Liver (tissue), 9 donors: Measurements from ENCODE around the gene DHRS4. TPM values are rescaled to one million over a fixed set of nuclear protein-coding genes. Genes with fewer than 3 reads are reported as not detected.
"Not testable (repeated sequence)": the region's sequence is repeated elsewhere in the genome, so short reads cannot be mapped to it uniquely, and the experiment has no call there.

Experiments used
- DNase-seq: peaks from one replicate; pipeline ENCODE4 v3.0.0-alpha.2; 2017; ENCODE audit warnings: low spot score
- H3K27ac ChIP-seq, 2 donors: one replicate each; pipeline ENCODE4 v1.7.0; 2013; ENCODE audit warnings: inconsistent platforms in 2 of 2, low read length in 2 of 2, control low read depth in 1 of 2, low read depth in 1 of 2, mild to moderate bottlenecking in 1 of 2
- H3K27me3 ChIP-seq, 4 donors: one replicate each; pipeline versions ENCODE4 v1.6.1 to v1.7.0; 2013; ENCODE audit warnings: low read length in 3 of 4, inconsistent platforms in 1 of 4, mild to moderate bottlenecking in 1 of 4, moderate library complexity in 1 of 4; ENCODE audit not compliant: control insufficient read depth in 4 of 4, insufficient read depth in 4 of 4
- H3K36me3 ChIP-seq, 4 donors: one replicate each; pipeline versions ENCODE4 v1.6.1 to v1.7.0; 2013; ENCODE audit warnings: low read length in 3 of 4, mild to moderate bottlenecking in 3 of 4, low read depth in 1 of 4, moderate library complexity in 1 of 4; ENCODE audit not compliant: control insufficient read depth in 4 of 4, insufficient read depth in 3 of 4
- H3K4me1 ChIP-seq, 4 donors: one replicate each; pipeline versions ENCODE4 v1.6.1 to v1.7.0; 2013; ENCODE audit warnings: low read length in 3 of 4, mild to moderate bottlenecking in 3 of 4, moderate library complexity in 1 of 4; ENCODE audit not compliant: control insufficient read depth in 4 of 4, insufficient read depth in 4 of 4
- H3K4me3 ChIP-seq, 3 donors: one replicate each; pipeline versions ENCODE4 v1.6.1 to v1.7.0; 2013; ENCODE audit warnings: low read length in 3 of 3, control low read depth in 1 of 3, low read depth in 1 of 3, mild to moderate bottlenecking in 1 of 3
- H3K9ac ChIP-seq, 2 donors: one replicate each; pipeline ENCODE4 v1.7.0; 2013; ENCODE audit warnings: low read length in 2 of 2, mild to moderate bottlenecking in 2 of 2, moderate library complexity in 2 of 2, control low read depth in 1 of 2, low read depth in 1 of 2
- H3K9me3 ChIP-seq, 4 donors: one replicate each; pipeline versions ENCODE4 v1.6.1 to v1.7.0; 2013; ENCODE audit warnings: low read length in 3 of 4; ENCODE audit not compliant: control insufficient read depth in 4 of 4
- HNF4A ChIP-seq, 2 donors: conservative IDR thresholded peaks; 2 replicates each; pipeline ENCODE4 v1.6.1; 2016; ENCODE audit warnings: antibody characterized with exemption in 2 of 2, mild to moderate bottlenecking in 2 of 2
- RAD21 ChIP-seq, 2 donors: IDR thresholded peaks; 2 replicates each; pipeline ENCODE4 v1.6.1; 2016; ENCODE audit warnings: antibody characterized with exemption in 2 of 2, mild to moderate bottlenecking in 2 of 2
- RXRA ChIP-seq, 2 donors: IDR thresholded peaks; 2 replicates each; pipeline ENCODE4 v1.6.1; 2017 to 2018; ENCODE audit warnings: antibody characterized with exemption in 2 of 2, mild to moderate bottlenecking in 1 of 2
- SP1 ChIP-seq: IDR thresholded peaks from 2 replicates; pipeline ENCODE4 v1.6.1; 2018; ENCODE audit warnings: antibody characterized with exemption, mild to moderate bottlenecking
- YY1 ChIP-seq: IDR thresholded peaks from 2 replicates; pipeline ENCODE4 v1.6.1; 2016; ENCODE audit warnings: antibody characterized with exemption, mild to moderate bottlenecking
- WGBS: extraction: QIAGEN DNeasy Blood & Tissue Kit; methylation state at CpG from one replicate; pipeline ENCODE4 v1.1.7; 2013; 5-methylcytosine and 5-hydroxymethylcytosine counted together
- polyA plus RNA-seq, 2 donors: library from polyadenylated mRNA; stranded (reverse) in 1 of 2; unstranded in 1 of 2; fragments of 200-250 nt in 1 of 2; fragments of >200 nt in 1 of 2; fragmentation: Nextera tagmentation in 1 of 2; extraction: Ambion mirVana in 1 of 2; gene quantifications; one replicate each; pipeline versions ENCODE4 v1.2.1 to v1.2.3, GENCODE V29; 2013 to 2015
- total RNA-seq, 2 donors: library from RNA; depleted of rRNA; stranded (reverse); fragments of >200 nt; gene quantifications; one replicate each; pipeline ENCODE4 v1.2.3, GENCODE V29; 2014
- donor health status: healthy.
- donor health status: healthy.
- donor health status: healthy.
- donor health status: healthy.
- donor health status: healthy.

Gene DHRS4
- total and polyA plus RNA-seq, 4 donors: 53.6 to 70.2 (median 61.5) TPM

DNA sequence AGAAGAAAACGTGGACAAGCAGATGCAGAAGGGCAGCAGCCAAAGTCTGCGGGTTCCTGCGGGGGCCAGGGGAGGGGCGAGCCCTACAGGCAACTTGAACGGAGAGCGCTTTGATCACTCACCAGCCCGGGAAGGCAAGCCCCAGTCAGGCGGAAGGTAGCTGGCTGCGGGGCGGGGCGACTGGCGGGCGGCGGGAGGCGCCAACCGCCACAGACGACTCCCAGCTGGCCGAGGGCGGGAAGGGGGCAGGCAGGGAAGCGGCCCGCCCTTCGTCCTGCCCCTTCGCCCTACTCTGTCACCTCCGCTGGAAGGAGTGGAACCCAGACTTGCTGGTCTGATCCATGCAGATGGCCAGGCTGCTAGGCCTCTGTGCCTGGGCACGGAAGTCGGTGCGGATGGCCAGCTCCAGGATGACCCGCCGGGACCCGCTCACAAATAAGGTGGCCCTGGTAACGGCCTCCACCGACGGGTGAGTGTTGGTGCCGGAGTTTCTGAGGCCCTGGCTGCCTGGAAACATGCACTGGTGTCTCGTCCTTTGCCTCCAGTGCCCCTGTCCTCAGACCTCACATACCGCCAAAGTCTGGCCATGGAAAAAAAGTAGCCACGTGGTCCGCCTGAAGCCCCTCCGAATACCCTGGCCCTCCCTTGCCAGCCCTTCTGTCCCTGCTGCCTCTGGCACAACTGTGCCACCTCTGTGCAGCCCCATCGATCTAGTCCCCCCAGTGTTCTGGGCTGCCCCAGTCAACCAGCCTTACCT, 35.2 kb downstream of the DHRS4 start, which contains the start of gene DHRS4L2:
Gene DHRS4L2, plus strand, starts transcription at position 323 of the 757 bp plus-strand sequence. Its CDS starts 19 bp downstream, at position 342.
- H3K27me3 ChIP-seq, H3K36me3 ChIP-seq, H3K9me3 ChIP-seq: not testable (repeated sequence)
- TF ChIP-seq RAD21 (IDR thresholded peaks at IDR 0.05) (peak; percentile 7 to 48), RXRA (IDR thresholded peaks at IDR 0.05) (peak in 1 of 2 donors; percentile 21), YY1 (peak; percentile 21), HNF4A (conservative IDR thresholded peaks at IDR 0.05) (peak in 1 of 2 donors; percentile 19), SP1 (peak; percentile 48)
- Histone ChIP-seq H3K4me1 (peaks cover 2 to 10% (median 7%) of the 10 kb centered on the region in 4 donors), H3K27ac (peak within 1 kb of the TSS in 1 of 2 donors; percentile 78), H3K9ac (peak within 1 kb of the TSS in 1 of 2 donors; percentile 5), H3K4me3 (peak within 1 kb of the TSS; percentile 38 to 73 (median 48))
- WGBS: 5% methylated on average over 40 of the region's 40 CpGs
- DNase-seq: peak; percentile 87

DNA sequence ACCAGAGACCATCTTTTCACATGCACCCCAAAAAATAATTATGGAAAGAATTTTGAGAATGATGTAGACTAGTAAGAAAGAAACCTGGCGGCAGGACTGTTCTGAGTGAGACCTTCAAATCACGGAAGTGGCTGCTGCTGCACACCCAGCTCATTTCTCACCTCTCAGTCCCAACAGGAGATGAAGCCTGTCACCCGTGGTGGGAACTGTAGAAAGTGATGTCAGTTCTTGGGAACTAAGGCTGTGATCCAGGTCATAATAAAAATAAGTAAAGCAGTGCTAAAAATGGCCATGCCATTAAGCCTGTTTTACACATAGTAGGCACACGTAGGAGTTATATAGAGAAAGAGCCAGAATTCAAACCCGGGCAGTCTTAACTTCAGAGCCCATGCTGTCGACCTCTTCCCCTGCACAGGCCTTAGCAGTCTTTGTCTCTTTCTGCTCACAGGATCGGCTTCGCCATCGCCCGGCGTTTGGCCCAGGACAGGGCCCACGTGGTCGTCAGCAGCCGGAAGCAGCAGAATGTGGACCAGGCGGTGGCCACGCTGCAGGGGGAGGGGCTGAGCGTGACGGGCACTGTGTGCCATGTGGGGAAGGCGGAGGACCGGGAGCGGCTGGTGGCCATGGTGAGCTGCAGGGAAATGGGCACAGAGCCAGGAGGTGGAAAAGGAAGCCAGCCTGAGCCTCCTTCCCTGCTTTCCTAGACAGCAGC, 36.3 kb downstream of the DHRS4 start:
- not testable (repeated sequence) for H3K4me3 ChIP-seq, H3K9me3 ChIP-seq, H3K27ac ChIP-seq, DNase-seq, H3K27me3 ChIP-seq, H3K9ac ChIP-seq, H3K36me3 ChIP-seq
- 85% methylated on average over 21 of the region's 21 CpGs for WGBS
- H3K4me1 ChIP-seq: peaks cover 2 to 10% (median 7%) of the 10 kb centered on the region in 4 donors

DNA sequence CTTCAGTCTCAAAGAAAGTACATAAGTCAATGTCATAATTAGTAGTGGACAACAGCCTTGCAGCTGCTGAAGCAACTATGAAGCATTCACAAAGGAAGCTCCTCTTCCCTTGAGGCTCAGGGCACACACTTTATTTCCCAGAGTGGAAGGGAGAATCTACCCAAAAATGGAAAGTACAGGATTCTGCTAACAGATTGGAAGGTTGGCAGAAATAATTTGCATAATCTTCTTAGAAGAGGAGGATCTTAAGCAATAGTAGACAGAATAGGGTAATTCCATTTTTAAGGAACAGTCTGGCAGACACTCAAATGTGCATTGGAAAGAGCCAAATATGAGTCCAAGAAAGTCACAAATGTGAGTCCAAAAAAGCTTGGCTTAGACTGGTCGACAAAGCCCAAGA, 37.4 kb downstream of the DHRS4 start:
- H3K9ac ChIP-seq, DNase-seq, H3K36me3 ChIP-seq, H3K27me3 ChIP-seq, H3K27ac ChIP-seq, H3K9me3 ChIP-seq, H3K4me3 ChIP-seq: not testable (repeated sequence)
- 98% methylated on average over 1 of the region's 1 CpG for WGBS
- peaks cover 2 to 10% (median 7%) of the 10 kb centered on the region in 4 donors for H3K4me1 ChIP-seq

DNA sequence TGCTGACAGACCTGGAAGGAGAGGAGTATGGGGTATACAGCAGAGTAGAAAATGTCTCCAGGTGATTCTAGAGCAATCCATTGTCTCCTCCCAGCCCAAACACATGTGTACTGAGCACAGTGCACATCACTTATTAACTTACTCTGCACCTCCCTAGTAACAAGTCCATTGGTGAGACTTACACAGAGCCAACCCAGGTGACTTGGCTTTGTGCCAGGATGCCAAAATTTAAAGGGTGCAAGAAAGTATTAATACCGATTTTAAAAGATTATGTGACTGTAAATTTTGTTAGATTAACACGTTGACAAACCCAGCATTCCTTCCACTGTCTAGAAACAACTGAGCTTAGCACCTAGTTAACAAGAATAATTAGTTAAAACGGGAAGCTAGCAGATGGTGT, 39.5 kb downstream of the DHRS4 start:
- 91% methylated on average over 3 of the region's 3 CpGs for WGBS
- not testable (repeated sequence) for H3K9ac ChIP-seq, H3K27me3 ChIP-seq, H3K36me3 ChIP-seq, H3K27ac ChIP-seq, H3K9me3 ChIP-seq, DNase-seq, H3K4me3 ChIP-seq
- peaks cover 2 to 10% (median 7%) of the 10 kb centered on the region in 4 donors for H3K4me1 ChIP-seq

- not testable (repeated sequence) for H3K9me3 ChIP-seq, H3K4me1 ChIP-seq, H3K27ac ChIP-seq, H3K36me3 ChIP-seq, H3K27me3 ChIP-seq, H3K9ac ChIP-seq, H3K4me3 ChIP-seq, DNase-seq
These were observed 42.4 kb downstream of the DHRS4 start for GRCh38 chr14:23996009-23996408.

DNA sequence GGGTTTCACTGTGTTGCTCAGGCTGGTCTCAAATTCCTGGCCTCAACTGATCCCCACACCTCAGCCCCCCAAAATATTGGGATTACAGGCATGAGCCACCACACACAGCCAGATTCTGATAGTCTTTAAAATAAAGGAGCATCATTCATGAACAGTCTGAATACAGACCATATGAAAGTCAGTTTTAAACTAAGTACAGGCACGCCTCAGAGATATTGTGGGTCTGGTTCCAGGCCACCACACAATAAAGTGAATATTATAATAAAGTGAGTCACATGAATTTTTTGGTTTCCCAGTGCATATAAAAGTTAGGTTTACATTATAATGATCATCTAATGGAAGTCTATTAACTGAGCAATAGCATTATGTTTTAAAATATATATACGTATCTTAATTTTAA, 43.3 kb downstream of the DHRS4 start:
- H3K4me1 ChIP-seq, DNase-seq, H3K9me3 ChIP-seq, H3K9ac ChIP-seq, H3K36me3 ChIP-seq, H3K27ac ChIP-seq, H3K27me3 ChIP-seq, H3K4me3 ChIP-seq: not testable (repeated sequence)
- 97% methylated on average over 1 of the region's 2 CpGs for WGBS

DNA sequence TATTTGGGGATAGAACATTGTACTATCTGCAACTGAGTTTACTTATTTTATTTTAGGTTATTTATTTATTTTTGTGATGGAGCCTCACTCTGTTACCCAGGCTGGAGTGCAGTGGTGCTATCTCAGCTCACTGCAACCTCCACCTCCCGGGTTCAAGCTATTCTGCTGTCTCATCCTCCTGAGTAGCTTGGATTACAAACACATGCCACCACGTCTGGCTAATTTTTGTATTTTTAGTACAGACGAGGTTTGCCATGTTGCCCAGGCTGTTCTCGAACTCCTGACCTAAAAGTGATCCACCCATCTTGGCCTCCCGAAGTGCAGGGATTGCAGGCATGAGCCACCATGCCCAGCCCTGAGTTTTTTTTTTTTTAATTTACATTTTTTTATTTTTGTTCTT, 46.1 kb downstream of the DHRS4 start:
- 98% methylated on average over 2 of the region's 5 CpGs for WGBS
- H3K4me3 ChIP-seq, H3K9me3 ChIP-seq, H3K9ac ChIP-seq, DNase-seq, H3K27me3 ChIP-seq, H3K27ac ChIP-seq, H3K4me1 ChIP-seq, H3K36me3 ChIP-seq: not testable (repeated sequence)
